ENCODE measurements around the gene B9D1. TPM values are rescaled to one million over a fixed set of nuclear protein-coding genes. Genes with fewer than 3 reads are reported as not detected.

B9D1 gene
- total and polyA plus RNA-seq, 9 of the 15 experiments (the other 6 are each of a cell fraction or from before 2014, with no cell fraction given), result 8.9 to 28.0 (median 17.9) TPM

- TF ChIP-seq ATF1 (CRISPR knock-in tag; IDR thresholded peaks at IDR 0.05) (no peak), ATF1 (tag; IDR thresholded peaks at IDR 0.05) (no peak), ZNF609 (CRISPR knock-in tag; IDR thresholded peaks at IDR 0.05; ENCODE audit: borderline replicate concordance) (no peak), GTF3C2 (IDR thresholded peaks at IDR 0.05; ENCODE audit: borderline replicate concordance, extremely low read depth, insufficient read length) (no peak), REST (IDR thresholded peaks at IDR 0.05; ENCODE audit: borderline replicate concordance) (no peak), REST (CRISPR knock-in tag; IDR thresholded peaks at IDR 0.05; ENCODE audit: low read depth) (no peak), HNRNPK (IDR thresholded peaks at IDR 0.05; ENCODE audit: low read depth, low read length, poor library complexity, severe bottlenecking) (no peak), TAL1 (IDR thresholded peaks at IDR 0.05) (no peak), ZNF79 (CRISPR knock-in tag; IDR thresholded peaks at IDR 0.05; ENCODE audit: low read depth) (no peak), DPF2 (IDR thresholded peaks at IDR 0.05) (peak; percentile 88), NFE2 (IDR thresholded peaks at IDR 0.05; ENCODE audit: low read depth) (peak; percentile 86), FOXJ2 (tag; IDR thresholded peaks at IDR 0.05) (no peak)
Measured at GRCh38 chr17:19346351-19347255, 15.9 kb downstream of the B9D1 start (continued).

Measured in K562 (cell line).